ENCODE data around the gene UBE3D.

Gene UBE3D

DNA sequence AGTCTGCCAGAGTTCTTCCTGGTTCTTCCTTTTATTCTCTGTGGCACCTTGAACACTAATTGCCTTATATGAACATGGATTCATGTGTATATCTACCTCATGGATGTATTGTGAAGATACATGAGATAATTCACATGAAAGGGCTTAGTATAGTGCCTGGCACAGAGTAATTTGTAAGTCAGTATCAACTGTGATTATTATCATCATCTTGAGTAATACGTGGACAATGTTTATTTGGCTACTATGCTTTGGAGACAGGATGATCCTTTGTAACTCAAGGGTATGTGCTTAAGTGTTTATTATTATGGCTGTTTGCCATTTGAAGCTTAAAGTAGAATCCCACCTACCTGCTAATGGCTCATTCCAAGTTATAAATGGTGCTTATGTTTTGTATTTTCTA lies 17.8 kb upstream of the UBE3D start:
- no peaks in the 10 kb centered on the region for H3K27me3 ChIP-seq (replicated peaks; ENCODE audit: control insufficient read depth, insufficient read depth, low read length, poor library complexity, severe bottlenecking)
- H3K27ac ChIP-seq (ENCODE audit: insufficient read depth, low read length, poor library complexity, severe bottlenecking) = no peak overlapping the region
- no peaks in the 10 kb centered on the region for H3K36me3 ChIP-seq (ENCODE audit: control insufficient read depth, insufficient read depth, low read length)
- no peaks in the 10 kb centered on the region for H3K9me3 ChIP-seq (ENCODE audit: control insufficient read depth, low read length)
- peaks cover 5% of the 10 kb centered on the region for H3K4me1 ChIP-seq (ENCODE audit: control insufficient read depth, insufficient read depth, low read length, poor library complexity, severe bottlenecking)
- no peak for DNase-seq
- no peak overlapping the region for H3K4me3 ChIP-seq (ENCODE audit: insufficient read depth, low read depth, low read length, poor library complexity, severe bottlenecking)

DNA sequence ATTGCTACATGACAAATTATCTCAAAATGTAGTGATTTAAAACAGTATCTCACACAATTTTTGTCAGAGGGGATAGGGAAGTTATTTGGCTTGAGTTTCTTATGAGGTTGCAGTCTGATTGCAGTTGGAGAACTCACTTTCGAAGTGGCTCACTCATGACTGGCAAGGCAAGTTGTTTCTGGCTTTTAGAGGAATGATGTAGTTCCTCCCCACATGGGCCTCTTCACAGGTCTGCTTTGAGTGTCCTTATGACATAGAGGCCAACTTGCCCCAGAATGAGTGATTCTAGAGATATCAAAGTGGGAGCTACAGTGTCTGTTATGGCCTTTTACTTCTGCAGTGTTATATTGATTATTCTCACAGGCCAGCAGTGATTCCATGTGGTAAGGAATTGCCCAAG lies 8.0 kb upstream of the UBE3D start:
- H3K27me3 ChIP-seq (replicated peaks; ENCODE audit: control insufficient read depth, insufficient read depth, low read length, poor library complexity, severe bottlenecking) = no peaks in the 10 kb centered on the region
- DNase-seq = no peak
- no peak overlapping the region for H3K27ac ChIP-seq (ENCODE audit: insufficient read depth, low read length, poor library complexity, severe bottlenecking)
- H3K36me3 ChIP-seq (ENCODE audit: control insufficient read depth, insufficient read depth, low read length) = no peaks in the 10 kb centered on the region
- H3K4me3 ChIP-seq (ENCODE audit: insufficient read depth, low read depth, low read length, poor library complexity, severe bottlenecking) = no peak overlapping the region
- H3K9me3 ChIP-seq (ENCODE audit: control insufficient read depth, low read length) = no peaks in the 10 kb centered on the region
- peaks cover 5% of the 10 kb centered on the region for H3K4me1 ChIP-seq (ENCODE audit: control insufficient read depth, insufficient read depth, low read length, poor library complexity, severe bottlenecking)

DNA sequence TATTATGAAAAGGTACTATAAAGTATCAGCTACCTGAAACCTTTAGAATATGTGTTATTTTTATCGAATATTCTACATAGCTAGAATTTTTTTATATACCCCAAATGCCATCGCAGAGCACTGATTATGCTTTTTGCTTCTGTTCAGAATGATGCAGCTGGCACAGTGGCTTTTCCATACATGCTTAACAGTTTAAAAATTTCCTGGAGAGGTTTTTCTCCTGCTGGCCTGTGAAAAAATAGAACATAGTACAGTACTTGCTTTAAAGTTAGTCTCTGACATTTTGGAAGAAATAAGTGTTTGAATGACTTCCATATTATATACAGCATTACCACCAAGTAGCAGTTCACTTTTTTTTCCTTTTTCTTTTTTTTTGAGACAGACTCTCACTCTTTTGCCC lies 7.1 kb upstream of the UBE3D start:
- no peak for DNase-seq
- Histone ChIP-seq H3K36me3 (ENCODE audit: control insufficient read depth, insufficient read depth, low read length) (no peaks in the 10 kb centered on the region), H3K27ac (ENCODE audit: insufficient read depth, low read length, poor library complexity, severe bottlenecking) (no peak overlapping the region), H3K4me1 (ENCODE audit: control insufficient read depth, insufficient read depth, low read length, poor library complexity, severe bottlenecking) (peaks cover 7% of the 10 kb centered on the region), H3K4me3 (ENCODE audit: insufficient read depth, low read depth, low read length, poor library complexity, severe bottlenecking) (no peak overlapping the region), H3K27me3 (replicated peaks; ENCODE audit: control insufficient read depth, insufficient read depth, low read length, poor library complexity, severe bottlenecking) (no peaks in the 10 kb centered on the region), H3K9me3 (ENCODE audit: control insufficient read depth, low read length) (no peaks in the 10 kb centered on the region)

DNA sequence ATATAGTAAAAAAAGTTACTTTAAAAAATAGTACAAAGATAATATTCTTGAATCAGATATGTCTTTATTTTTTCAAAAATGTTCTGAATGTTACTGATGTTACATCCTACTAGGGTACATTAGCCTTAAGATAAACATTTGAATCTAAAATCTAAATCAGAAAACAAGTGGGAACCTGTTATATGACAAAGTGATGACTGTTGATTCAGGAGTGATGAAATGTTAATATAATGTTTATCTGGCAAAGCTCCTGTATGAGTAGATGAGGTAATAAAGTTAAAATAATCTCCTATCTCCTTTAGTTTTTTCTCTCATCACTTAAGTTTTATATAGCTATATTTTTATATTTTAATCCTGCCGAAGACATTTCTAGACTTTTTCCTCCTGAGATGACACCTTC lies 6.1 kb upstream of the UBE3D start:
- Histone ChIP-seq H3K4me3 (ENCODE audit: insufficient read depth, low read depth, low read length, poor library complexity, severe bottlenecking) (no peak overlapping the region), H3K36me3 (ENCODE audit: control insufficient read depth, insufficient read depth, low read length) (no peaks in the 10 kb centered on the region), H3K9me3 (ENCODE audit: control insufficient read depth, low read length) (no peaks in the 10 kb centered on the region), H3K27me3 (replicated peaks; ENCODE audit: control insufficient read depth, insufficient read depth, low read length, poor library complexity, severe bottlenecking) (no peaks in the 10 kb centered on the region), H3K4me1 (ENCODE audit: control insufficient read depth, insufficient read depth, low read length, poor library complexity, severe bottlenecking) (peaks cover 7% of the 10 kb centered on the region), H3K27ac (ENCODE audit: insufficient read depth, low read length, poor library complexity, severe bottlenecking) (no peak overlapping the region)
- no peak for DNase-seq

DNA sequence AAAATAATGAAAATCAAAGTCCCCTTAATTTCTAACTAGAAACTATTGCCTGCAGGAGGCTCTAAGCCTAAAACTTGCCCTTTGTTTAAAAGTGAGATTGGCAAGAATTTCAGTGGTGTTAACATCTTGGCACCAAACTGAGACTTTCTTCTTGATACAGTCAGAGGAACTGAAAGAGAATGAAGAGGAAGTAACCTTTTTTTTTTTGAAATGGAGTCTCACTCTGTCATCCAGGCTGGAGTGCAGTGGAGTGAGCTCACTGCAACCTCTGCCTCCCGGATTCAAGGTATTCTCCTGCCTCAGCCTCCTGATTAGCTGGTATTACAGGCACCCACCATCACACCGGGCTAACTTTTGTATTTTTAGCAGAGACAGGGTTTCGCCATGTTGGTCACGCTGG lies 5.4 kb upstream of the UBE3D start:
- Histone ChIP-seq H3K27me3 (replicated peaks; ENCODE audit: control insufficient read depth, insufficient read depth, low read length, poor library complexity, severe bottlenecking) (no peaks in the 10 kb centered on the region), H3K4me1 (ENCODE audit: control insufficient read depth, insufficient read depth, low read length, poor library complexity, severe bottlenecking) (peaks cover 7% of the 10 kb centered on the region), H3K9me3 (ENCODE audit: control insufficient read depth, low read length) (no peaks in the 10 kb centered on the region), H3K36me3 (ENCODE audit: control insufficient read depth, insufficient read depth, low read length) (no peaks in the 10 kb centered on the region), H3K27ac (ENCODE audit: insufficient read depth, low read length, poor library complexity, severe bottlenecking) (no peak overlapping the region), H3K4me3 (ENCODE audit: insufficient read depth, low read depth, low read length, poor library complexity, severe bottlenecking) (no peak overlapping the region)
- DNase-seq = no peak

DNA sequence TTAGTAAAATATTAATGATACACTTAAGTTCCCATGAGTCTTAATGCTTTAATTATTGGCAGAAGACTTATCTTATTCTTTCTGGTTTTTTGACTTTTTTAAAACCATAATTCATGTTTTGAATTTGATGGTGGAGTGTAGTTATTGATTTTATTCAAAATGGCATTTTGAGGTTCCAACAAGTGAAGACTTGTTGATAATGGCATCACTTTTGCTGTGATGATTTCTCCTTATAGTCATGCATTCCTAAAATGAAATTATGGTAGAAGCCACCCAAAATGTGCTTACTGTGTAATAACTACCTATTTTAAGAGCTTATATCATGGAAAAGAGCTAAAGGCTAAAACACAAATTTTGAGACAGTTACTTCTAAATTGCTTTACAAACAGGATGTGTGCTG lies 4.0 kb upstream of the UBE3D start:
- no peak overlapping the region for H3K27ac ChIP-seq (ENCODE audit: insufficient read depth, low read length, poor library complexity, severe bottlenecking)
- H3K27me3 ChIP-seq (replicated peaks; ENCODE audit: control insufficient read depth, insufficient read depth, low read length, poor library complexity, severe bottlenecking) = no peaks in the 10 kb centered on the region
- no peak overlapping the region for H3K4me3 ChIP-seq (ENCODE audit: insufficient read depth, low read depth, low read length, poor library complexity, severe bottlenecking)
- no peaks in the 10 kb centered on the region for H3K9me3 ChIP-seq (ENCODE audit: control insufficient read depth, low read length)
- H3K36me3 ChIP-seq (ENCODE audit: control insufficient read depth, insufficient read depth, low read length) = no peaks in the 10 kb centered on the region
- H3K4me1 ChIP-seq (ENCODE audit: control insufficient read depth, insufficient read depth, low read length, poor library complexity, severe bottlenecking) = peaks cover 7% of the 10 kb centered on the region
- no peak for DNase-seq

DNA sequence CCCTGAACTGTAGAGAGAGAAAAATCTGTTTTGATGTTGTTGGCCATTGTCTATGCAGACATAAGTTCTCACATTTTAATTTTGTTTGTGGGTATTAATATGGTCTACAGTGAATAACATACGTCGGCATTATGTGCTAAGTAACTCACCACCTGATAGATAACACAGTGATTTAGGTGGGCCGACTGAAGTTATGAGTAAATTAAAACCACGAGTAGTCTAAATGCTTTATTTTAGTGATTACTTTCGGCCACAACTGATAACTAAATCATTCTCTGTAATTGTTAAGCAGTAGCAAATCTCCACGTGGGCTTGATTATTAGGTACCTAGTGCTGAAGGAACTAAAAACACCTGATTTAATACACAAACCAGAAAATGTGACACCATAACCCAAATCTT lies 3.0 kb upstream of the UBE3D start:
- Histone ChIP-seq H3K4me1 (ENCODE audit: control insufficient read depth, insufficient read depth, low read length, poor library complexity, severe bottlenecking) (peaks cover 7% of the 10 kb centered on the region), H3K9me3 (ENCODE audit: control insufficient read depth, low read length) (no peaks in the 10 kb centered on the region), H3K4me3 (ENCODE audit: insufficient read depth, low read depth, low read length, poor library complexity, severe bottlenecking) (peak overlapping the region; percentile 90), H3K27me3 (replicated peaks; ENCODE audit: control insufficient read depth, insufficient read depth, low read length, poor library complexity, severe bottlenecking) (no peaks in the 10 kb centered on the region), H3K27ac (ENCODE audit: insufficient read depth, low read length, poor library complexity, severe bottlenecking) (peak overlapping the region; percentile 95), H3K36me3 (ENCODE audit: control insufficient read depth, insufficient read depth, low read length) (no peaks in the 10 kb centered on the region)
- DNase-seq = no peak

DNA sequence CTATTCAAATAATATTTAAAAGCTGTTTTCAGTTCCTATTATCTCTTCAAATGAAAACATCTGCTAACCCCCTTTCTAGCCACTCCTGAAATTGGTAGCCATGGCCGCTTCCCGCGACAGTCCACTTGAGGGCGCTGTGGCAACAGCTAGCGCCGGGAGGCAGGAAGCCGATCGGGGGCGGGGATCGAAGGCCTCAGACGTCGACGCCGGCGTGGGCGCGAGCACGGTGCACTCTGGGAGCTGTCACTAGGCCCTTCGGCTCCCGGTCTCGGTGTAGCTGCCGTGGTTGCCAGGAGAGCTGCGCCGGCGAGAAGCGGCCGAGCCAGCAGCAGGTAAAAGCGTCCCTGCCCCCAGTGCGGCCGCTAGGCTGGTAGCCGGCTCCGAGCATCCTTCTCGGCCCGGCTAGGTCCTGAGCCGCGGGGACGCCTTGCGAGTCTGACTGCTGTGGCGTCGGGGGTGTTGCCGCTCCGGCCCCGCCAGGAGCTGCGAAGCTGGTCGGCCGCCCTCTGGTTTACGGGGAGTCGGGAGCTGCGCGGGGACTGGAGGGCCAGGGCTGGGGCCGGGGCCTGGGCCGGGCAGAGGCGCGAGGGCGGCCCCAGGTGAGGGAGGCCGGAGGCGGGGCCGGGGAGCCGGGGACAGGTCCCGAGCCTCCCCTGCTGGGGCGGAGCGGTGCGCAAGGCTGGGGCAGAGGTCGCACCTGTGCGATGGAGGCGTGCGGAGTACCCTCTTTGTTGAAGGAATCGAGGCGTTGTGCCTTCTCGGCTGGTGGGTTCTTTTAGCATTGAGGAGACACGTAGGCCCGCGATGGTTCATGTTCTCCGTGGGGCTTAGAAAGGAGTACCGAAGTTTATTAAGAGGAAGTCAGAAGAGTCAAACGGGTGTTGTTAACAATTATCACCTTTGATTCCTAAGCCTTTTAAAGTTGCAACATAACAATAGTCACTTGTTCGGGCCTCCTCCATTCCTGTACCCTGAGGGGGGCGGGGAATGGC lies 2.1 kb upstream of the UBE3D start, which contains the start of gene DOP1A:
Gene DOP1A, plus strand, starts transcription at position 224 of the 992 bp plus-strand sequence. CDS start 29,307 bp downstream, outside the sequence.
- Histone ChIP-seq H3K27ac (ENCODE audit: insufficient read depth, low read length, poor library complexity, severe bottlenecking) (peak within 1 kb of the TSS; percentile 95), H3K4me1 (ENCODE audit: control insufficient read depth, insufficient read depth, low read length, poor library complexity, severe bottlenecking) (peaks cover 7% of the 10 kb centered on the region), H3K9me3 (ENCODE audit: control insufficient read depth, low read length) (no peaks in the 10 kb centered on the region), H3K36me3 (ENCODE audit: control insufficient read depth, insufficient read depth, low read length) (no peaks in the 10 kb centered on the region), H3K4me3 (ENCODE audit: insufficient read depth, low read depth, low read length, poor library complexity, severe bottlenecking) (peak within 1 kb of the TSS; percentile 90), H3K27me3 (replicated peaks; ENCODE audit: control insufficient read depth, insufficient read depth, low read length, poor library complexity, severe bottlenecking) (no peaks in the 10 kb centered on the region)
- DNase-seq = peak; percentile 88 to 91 (median 90)

DNA sequence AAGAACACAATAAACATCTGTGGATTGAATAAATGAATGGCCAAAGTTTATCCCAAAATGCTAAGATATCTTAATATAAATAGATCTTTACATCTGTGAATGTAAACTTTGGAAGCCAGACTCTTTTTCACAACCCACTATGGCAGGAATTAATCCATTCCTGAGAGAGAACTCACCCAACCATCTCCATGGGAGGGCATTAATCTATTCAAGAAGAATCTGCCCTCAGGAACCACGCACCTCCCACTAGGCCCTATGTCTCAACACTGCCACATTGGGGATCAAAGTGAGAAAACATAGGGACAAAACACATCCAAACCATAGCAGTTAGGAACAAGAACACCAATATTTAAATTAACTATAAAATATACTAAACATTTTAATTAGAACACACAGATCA lies 3.4 kb downstream of the UBE3D start:
- Histone ChIP-seq H3K4me1 (ENCODE audit: control insufficient read depth, insufficient read depth, low read length, poor library complexity, severe bottlenecking) (no peaks in the 10 kb centered on the region), H3K27me3 (replicated peaks; ENCODE audit: control insufficient read depth, insufficient read depth, low read length, poor library complexity, severe bottlenecking) (no peaks in the 10 kb centered on the region), H3K27ac (ENCODE audit: insufficient read depth, low read length, poor library complexity, severe bottlenecking) (no peak overlapping the region), H3K4me3 (ENCODE audit: insufficient read depth, low read depth, low read length, poor library complexity, severe bottlenecking) (no peak overlapping the region), H3K9me3 (ENCODE audit: control insufficient read depth, low read length) (no peaks in the 10 kb centered on the region), H3K36me3 (ENCODE audit: control insufficient read depth, insufficient read depth, low read length) (peaks cover 3% of the 10 kb centered on the region)
- DNase-seq = no peak

DNA sequence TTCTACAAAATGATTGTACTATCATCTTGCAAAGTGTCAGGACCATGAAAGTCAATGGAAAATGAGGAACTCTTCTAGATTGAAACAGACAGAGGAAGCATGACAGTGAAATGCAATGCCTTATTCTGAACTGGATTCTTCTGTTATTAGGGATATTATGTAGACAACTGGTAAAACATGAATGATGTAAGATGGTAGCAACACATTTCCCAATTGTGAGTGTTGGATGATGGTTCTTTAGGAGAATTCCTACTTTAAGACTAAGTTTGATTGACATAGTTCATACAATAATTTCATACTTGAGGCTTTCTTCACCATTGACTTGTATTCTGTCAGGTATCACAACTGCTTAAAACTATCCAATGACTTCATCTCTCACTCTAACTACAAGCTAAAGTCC lies 4.5 kb downstream of the UBE3D start:
- no peaks in the 10 kb centered on the region for H3K4me1 ChIP-seq (ENCODE audit: control insufficient read depth, insufficient read depth, low read length, poor library complexity, severe bottlenecking)
- H3K4me3 ChIP-seq (ENCODE audit: insufficient read depth, low read depth, low read length, poor library complexity, severe bottlenecking) = no peak overlapping the region
- H3K36me3 ChIP-seq (ENCODE audit: control insufficient read depth, insufficient read depth, low read length) = peaks cover 7% of the 10 kb centered on the region
- no peak for DNase-seq
- no peak overlapping the region for H3K27ac ChIP-seq (ENCODE audit: insufficient read depth, low read length, poor library complexity, severe bottlenecking)
- no peaks in the 10 kb centered on the region for H3K27me3 ChIP-seq (replicated peaks; ENCODE audit: control insufficient read depth, insufficient read depth, low read length, poor library complexity, severe bottlenecking)
- no peaks in the 10 kb centered on the region for H3K9me3 ChIP-seq (ENCODE audit: control insufficient read depth, low read length)

All from effector memory CD4-positive, alpha-beta T cell (primary cell).